Testis (tissue), 3 donors: ENCODE results near the gene ETS2. TPM values are rescaled to one million over a fixed set of nuclear protein-coding genes. Genes with fewer than 3 reads are reported as not detected.

ENCODE experiments used
- DNase-seq: peaks from one replicate; pipeline ENCODE4 v3.0.0-alpha.2; 2019
- H3K27ac ChIP-seq, 2 donors: fragments of 200-600 bp; sonication (generic); one replicate each; pipeline ENCODE4 v1.5.1; 2019
- H3K27me3 ChIP-seq: fragments of 200-600 bp; sonication (generic); one replicate; pipeline ENCODE4 v1.5.1; 2019
- H3K36me3 ChIP-seq: fragments of 200-600 bp; sonication (generic); one replicate; pipeline ENCODE4 v1.5.1; 2017; ENCODE audit warnings: low read depth; ENCODE audit errors: missing control alignments
- H3K4me1 ChIP-seq: fragments of 200-600 bp; sonication (generic); one replicate; pipeline ENCODE4 v1.5.1; 2019
- H3K4me3 ChIP-seq, 2 donors: fragments of 200-600 bp; sonication (generic); one replicate each; pipeline ENCODE4 v1.5.1; 2017 to 2019
- H3K9me3 ChIP-seq: fragments of 200-600 bp; sonication (generic); one replicate; pipeline ENCODE4 v1.5.1; 2017
- CTCF ChIP-seq, 3 experiments: fragments of 450-650 bp in 2 of 3; fragments of 200-600 bp in 1 of 3; sonication (generic) in 1 of 3; IDR thresholded peaks; one replicate each; pipeline ENCODE4 v1.5.1; 2016 to 2019; ENCODE audit warnings: antibody characterized with exemption in 3 of 3, mild to moderate bottlenecking in 2 of 3, moderate library complexity in 1 of 3
- POLR2A ChIP-seq: fragments of 450-650 bp; IDR thresholded peaks from one replicate; pipeline ENCODE4 v1.6.1; 2017; ENCODE audit warnings: antibody characterized with exemption, mild to moderate bottlenecking, moderate library complexity
- WGBS, 2 donors: methylation state at CpG; one replicate each; pipeline ENCODE4 v1.1.5; 2018; 5-methylcytosine and 5-hydroxymethylcytosine counted together
- intact Hi-C: fragments of 100-400 bp; cut with DNase I; formaldehyde crosslinking; loops from one replicate; pipeline ENCODE4 v1.15.1; 2023; ENCODE audit warnings: low total_unique reads
- polyA plus RNA-seq: library from polyadenylated mRNA; stranded (reverse); fragments of 350-450 nt; fragmentation: Illumina TruSeq; extraction: RNeasy Lipid Tissue Mini Kit (QIAGEN cat#74804); gene quantifications from one replicate; pipeline ENCODE4 v1.2.3, GENCODE V29; 2014; ENCODE audit warnings: low read depth, low replicate concordance; ENCODE audit not compliant: insufficient read depth
- total RNA-seq, 2 donors: library from RNA; depleted of rRNA; stranded (reverse); fragments of >200 nt; gene quantifications; one replicate each; pipeline ENCODE4 v1.2.3, GENCODE V29; 2016

Gene ETS2
- total and polyA plus RNA-seq, 3 donors from 2014 or later = 13.3 to 19.8 (median 16.2) TPM

GRCh38 chr21:38819719-38820159 is 14.0 kb downstream of the ETS2 start:
- intact Hi-C loops = no loop called here
- Histone ChIP-seq H3K36me3 (no peaks in the 10 kb centered on the region), H3K9me3 (no peaks in the 10 kb centered on the region), H3K27ac (no peak overlapping the region), H3K27me3 (no peaks in the 10 kb centered on the region), H3K4me1 (peaks cover 7% of the 10 kb centered on the region), H3K4me3 (no peak overlapping the region)
- no peak for DNase-seq
- WGBS, 2 donors = 92 to 94% methylated on average over 5 to 8 of the region's 8 CpGs
- no peak for TF ChIP-seq CTCF (IDR thresholded peaks at IDR 0.05)
- no peak for TF ChIP-seq POLR2A

- peaks cover 7% of the 10 kb centered on the region for H3K4me1 ChIP-seq
- 95% methylated on average over 18 of the region's 18 CpGs for WGBS, 2 donors
- no peak overlapping the region for H3K27ac ChIP-seq
- no peak for DNase-seq
- no peaks in the 10 kb centered on the region for H3K36me3 ChIP-seq
- no peaks in the 10 kb centered on the region for H3K27me3 ChIP-seq
- intact Hi-C loops = no loop called here
- no peaks in the 10 kb centered on the region for H3K9me3 ChIP-seq
- no peak for TF ChIP-seq POLR2A
- no peak for TF ChIP-seq CTCF (IDR thresholded peaks at IDR 0.05)
- no peak overlapping the region for H3K4me3 ChIP-seq
Observed at GRCh38 chr21:38820471-38821239, 14.9 kb downstream of the ETS2 start.

DNA sequence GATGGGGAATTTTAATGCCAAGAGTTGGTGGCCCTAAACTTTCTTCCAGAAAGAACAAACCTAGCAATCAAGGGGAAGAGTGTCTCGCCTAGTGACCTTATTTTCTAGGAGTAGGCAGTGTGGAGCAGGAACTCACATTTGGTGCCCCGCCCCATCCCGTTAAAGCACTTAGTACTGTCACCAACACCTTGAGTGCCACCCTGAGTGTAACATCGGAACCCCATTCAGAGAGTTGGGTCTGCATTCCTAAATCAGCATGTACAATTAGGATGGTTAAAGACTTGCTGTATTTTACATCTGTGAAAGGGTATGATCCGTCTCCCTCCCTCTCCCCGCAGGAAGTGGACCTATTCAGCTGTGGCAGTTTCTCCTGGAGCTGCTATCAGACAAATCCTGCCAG is 15.5 kb downstream of the ETS2 start:
- Histone ChIP-seq H3K4me1 (peaks cover 7% of the 10 kb centered on the region), H3K9me3 (no peaks in the 10 kb centered on the region), H3K27ac (no peak overlapping the region), H3K4me3 (no peak overlapping the region), H3K36me3 (no peaks in the 10 kb centered on the region), H3K27me3 (no peaks in the 10 kb centered on the region)
- DNase-seq = no peak
- no peak for TF ChIP-seq CTCF (IDR thresholded peaks at IDR 0.05)
- TF ChIP-seq POLR2A = no peak
- 94 to 95% methylated on average over 5 to 6 of the region's 6 CpGs for WGBS, 2 donors
- intact Hi-C loops = no loop called here

DNA sequence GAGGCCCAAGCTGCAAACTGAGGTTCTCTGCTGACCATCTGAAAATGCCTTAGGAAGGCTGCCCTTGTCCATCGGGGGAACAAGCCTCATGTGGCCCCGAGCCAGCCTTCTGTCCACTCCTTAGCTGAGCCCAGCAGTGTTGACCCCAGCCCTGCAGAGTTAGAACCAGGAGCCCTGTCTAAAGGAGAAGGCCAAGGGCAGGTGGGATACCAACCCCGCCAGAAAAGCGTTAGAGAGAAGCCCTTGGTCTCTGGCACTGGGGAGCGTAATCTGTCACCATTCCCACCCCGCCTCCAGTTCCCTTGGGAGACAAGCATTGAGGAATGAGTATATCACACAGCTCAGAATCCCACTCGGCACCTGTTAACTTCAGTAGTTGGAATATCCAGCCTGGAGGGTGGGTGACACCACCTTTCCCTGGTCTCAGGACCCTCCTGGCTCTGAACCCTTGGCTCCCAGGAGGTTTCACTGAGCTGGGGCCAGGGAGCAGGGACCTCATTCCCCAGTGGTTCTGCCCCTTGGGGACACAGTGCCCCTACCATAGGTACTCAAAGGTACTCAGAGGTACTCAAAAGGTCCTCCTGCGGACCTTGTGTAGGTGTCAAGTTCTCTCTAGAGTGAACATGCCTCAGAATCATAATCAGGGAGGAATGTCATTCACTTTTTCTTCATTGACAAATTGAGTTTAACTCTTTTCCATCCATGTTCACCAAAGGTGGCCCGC is 16.4 kb downstream of the ETS2 start:
- 83 to 87% methylated on average over 9 of the region's 9 CpGs for whole genome bisulfite sequencing, 2 donors
- TF ChIP-seq POLR2A (no peak), CTCF (IDR thresholded peaks at IDR 0.05) (no peak)
- Histone ChIP-seq H3K4me1 (peaks cover 7% of the 10 kb centered on the region), H3K4me3 (no peak overlapping the region), H3K36me3 (no peaks in the 10 kb centered on the region), H3K27me3 (no peaks in the 10 kb centered on the region), H3K9me3 (no peaks in the 10 kb centered on the region), H3K27ac (peak overlapping the region; percentile 32 to 60)
- intact Hi-C loops = no loop called here
- DNase-seq = no peak
